ENCODE results near the gene CPTP. TPM values are rescaled to one million over a fixed set of nuclear protein-coding genes. Genes with fewer than 3 reads are reported as not detected.

The CPTP gene
- total RNA-seq, 1 donor from 2014 or later: 1.0 TPM

DNA sequence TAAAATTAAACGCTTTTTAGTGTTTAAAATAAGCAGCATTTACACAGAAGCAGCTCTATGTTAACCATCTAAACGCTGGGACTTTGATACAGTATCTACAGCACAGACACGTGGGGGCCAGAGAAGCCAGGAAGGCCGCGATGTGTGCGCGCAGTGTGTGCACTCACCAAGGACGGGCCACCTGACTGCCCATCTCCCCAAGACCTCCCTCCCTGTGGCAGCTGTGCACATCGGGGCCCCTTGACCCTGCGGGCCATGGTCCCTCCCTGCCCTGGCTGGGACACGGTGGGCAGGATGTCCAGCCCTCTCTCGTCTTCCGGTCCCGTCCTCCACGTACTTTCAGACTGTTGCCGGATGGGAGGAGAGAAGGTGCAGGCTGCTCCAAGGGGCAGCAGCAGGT, 10.7 kb downstream of the CPTP start:
- no peak overlapping the region for H3K4me2 ChIP-seq
- no peak overlapping the region for H2AFZ ChIP-seq (replicated peaks)
- H3K27ac ChIP-seq: no peak overlapping the region
- H3K9ac ChIP-seq: no peak overlapping the region
- no peaks in the 10 kb centered on the region for H3K36me3 ChIP-seq
- no peak overlapping the region for H3K27ac Mint-ChIP-seq
- no peaks in the 10 kb centered on the region for H3K9me3 Mint-ChIP-seq
- no peak overlapping the region for H3K4me3 Mint-ChIP-seq
- no peak for DNase-seq (ENCODE audit: low spot score)
- H4K20me1 ChIP-seq (ENCODE audit: low read depth): peaks cover 65% of the 10 kb centered on the region
- H3K4me1 ChIP-seq: no peaks in the 10 kb centered on the region
- H3K9me3 ChIP-seq (ENCODE audit: low read depth): no peaks in the 10 kb centered on the region
- H3K36me3 Mint-ChIP-seq: no peaks in the 10 kb centered on the region
- TF ChIP-seq EZH2 (IDR thresholded peaks at IDR 0.05) (no peak), EZH2phosphoT487 (IDR thresholded peaks at IDR 0.05) (no peak)
- TF ChIP-seq, protein P1, sequence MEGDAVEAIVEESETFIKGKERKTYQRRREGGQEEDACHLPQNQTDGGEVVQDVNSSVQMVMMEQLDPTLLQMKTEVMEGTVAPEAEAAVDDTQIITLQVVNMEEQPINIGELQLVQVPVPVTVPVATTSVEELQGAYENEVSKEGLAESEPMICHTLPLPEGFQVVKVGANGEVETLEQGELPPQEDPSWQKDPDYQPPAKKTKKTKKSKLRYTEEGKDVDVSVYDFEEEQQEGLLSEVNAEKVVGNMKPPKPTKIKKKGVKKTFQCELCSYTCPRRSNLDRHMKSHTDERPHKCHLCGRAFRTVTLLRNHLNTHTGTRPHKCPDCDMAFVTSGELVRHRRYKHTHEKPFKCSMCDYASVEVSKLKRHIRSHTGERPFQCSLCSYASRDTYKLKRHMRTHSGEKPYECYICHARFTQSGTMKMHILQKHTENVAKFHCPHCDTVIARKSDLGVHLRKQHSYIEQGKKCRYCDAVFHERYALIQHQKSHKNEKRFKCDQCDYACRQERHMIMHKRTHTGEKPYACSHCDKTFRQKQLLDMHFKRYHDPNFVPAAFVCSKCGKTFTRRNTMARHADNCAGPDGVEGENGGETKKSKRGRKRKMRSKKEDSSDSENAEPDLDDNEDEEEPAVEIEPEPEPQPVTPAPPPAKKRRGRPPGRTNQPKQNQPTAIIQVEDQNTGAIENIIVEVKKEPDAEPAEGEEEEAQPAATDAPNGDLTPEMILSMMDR (IDR thresholded peaks at IDR 0.05): no peak
- H3F3A ChIP-seq (ENCODE audit: low read depth): peaks cover 12% of the 10 kb centered on the region
- H3K4me1 Mint-ChIP-seq: no peaks in the 10 kb centered on the region
- H3K79me2 ChIP-seq (ENCODE audit: low read depth): no peaks in the 10 kb centered on the region
- no peak overlapping the region for H3K4me3 ChIP-seq
- no peaks in the 10 kb centered on the region for H3K27me3 ChIP-seq
- peaks cover 14% of the 10 kb centered on the region for H3K27me3 Mint-ChIP-seq (ENCODE audit: insufficient read depth, low read depth)

DNA sequence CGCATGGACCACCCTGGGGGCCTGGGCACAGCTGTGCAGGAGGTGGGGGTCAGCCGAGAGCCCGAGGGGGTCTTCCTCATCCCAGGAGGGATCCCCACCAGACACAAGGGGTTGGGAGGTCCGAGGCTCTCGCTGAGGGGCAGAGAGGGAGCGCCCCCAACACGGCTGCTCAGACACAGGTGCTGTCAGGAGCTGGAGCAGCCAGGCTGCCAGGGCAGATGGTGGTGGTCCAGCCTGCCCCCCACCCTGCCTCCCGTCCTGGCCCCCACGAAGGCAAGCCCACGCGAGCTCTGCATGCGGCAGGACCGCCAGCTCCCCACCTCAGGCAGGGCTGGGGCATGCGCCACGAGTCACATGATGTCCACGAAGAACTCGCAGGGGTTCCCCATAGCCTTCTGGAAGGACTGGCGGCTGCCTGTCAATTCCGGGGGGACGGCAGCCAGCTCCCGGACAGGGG, 11.2 kb downstream of the CPTP start:
- TF ChIP-seq EZH2 (IDR thresholded peaks at IDR 0.05) (no peak), EZH2phosphoT487 (IDR thresholded peaks at IDR 0.05) (no peak)
- TF ChIP-seq, protein P1 (IDR thresholded peaks at IDR 0.05): no peak
- no peaks in the 10 kb centered on the region for H3K4me1 ChIP-seq
- DNase-seq (ENCODE audit: low spot score): no peak
- H3K27ac ChIP-seq: no peak overlapping the region
- no peaks in the 10 kb centered on the region for H3K9me3 ChIP-seq (ENCODE audit: low read depth)
- H3K27me3 ChIP-seq: no peaks in the 10 kb centered on the region
- H3K4me3 Mint-ChIP-seq: no peak overlapping the region
- no peaks in the 10 kb centered on the region for H3K36me3 ChIP-seq
- H3K27ac Mint-ChIP-seq: no peak overlapping the region
- peaks cover 59% of the 10 kb centered on the region for H4K20me1 ChIP-seq (ENCODE audit: low read depth)
- no peak overlapping the region for H3K4me2 ChIP-seq
- H3K27me3 Mint-ChIP-seq (ENCODE audit: insufficient read depth, low read depth): peaks cover 13% of the 10 kb centered on the region
- no peaks in the 10 kb centered on the region for H3K4me1 Mint-ChIP-seq
- no peaks in the 10 kb centered on the region for H3K79me2 ChIP-seq (ENCODE audit: low read depth)
- H3K36me3 Mint-ChIP-seq: peaks cover 3% of the 10 kb centered on the region
- peaks cover 7% of the 10 kb centered on the region for H3F3A ChIP-seq (ENCODE audit: low read depth)
- H3K4me3 ChIP-seq: no peak overlapping the region
- H3K9me3 Mint-ChIP-seq: no peaks in the 10 kb centered on the region
- no peak overlapping the region for H2AFZ ChIP-seq (replicated peaks)
- no peak overlapping the region for H3K9ac ChIP-seq

DNA sequence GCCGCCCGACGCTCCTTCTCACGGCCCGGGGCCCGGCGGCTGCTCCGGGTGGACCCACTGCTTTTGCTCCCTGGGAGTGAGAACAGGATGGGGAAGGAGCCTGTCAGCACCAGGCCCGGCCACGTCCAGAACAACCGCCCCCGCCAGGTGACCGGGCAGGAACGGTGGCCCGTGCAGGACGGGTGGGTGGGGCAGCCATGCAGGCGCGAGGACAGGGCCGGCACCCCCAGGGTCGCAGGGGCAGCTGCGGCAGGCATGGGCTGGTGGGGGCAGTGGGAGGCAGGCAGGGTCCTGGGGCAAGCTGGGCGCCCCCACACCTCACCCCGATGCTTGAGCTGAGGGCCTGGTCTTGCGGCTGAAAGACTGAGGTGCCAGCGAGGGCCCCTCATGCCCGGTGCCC, 11.8 kb downstream of the CPTP start:
- no peaks in the 10 kb centered on the region for H3K36me3 ChIP-seq
- no peak for TF ChIP-seq EZH2phosphoT487 (IDR thresholded peaks at IDR 0.05)
- TF ChIP-seq, protein P1 (IDR thresholded peaks at IDR 0.05): no peak
- TF ChIP-seq EZH2 (IDR thresholded peaks at IDR 0.05): no peak
- peaks cover 54% of the 10 kb centered on the region for H4K20me1 ChIP-seq (ENCODE audit: low read depth)
- no peak overlapping the region for H3K4me3 Mint-ChIP-seq
- no peaks in the 10 kb centered on the region for H3K79me2 ChIP-seq (ENCODE audit: low read depth)
- no peaks in the 10 kb centered on the region for H3K9me3 Mint-ChIP-seq
- no peak overlapping the region for H3K27ac Mint-ChIP-seq
- H3F3A ChIP-seq (ENCODE audit: low read depth): peaks cover 12% of the 10 kb centered on the region
- H3K27ac ChIP-seq: no peak overlapping the region
- DNase-seq (ENCODE audit: low spot score): no peak
- no peak overlapping the region for H3K4me2 ChIP-seq
- H3K4me1 ChIP-seq: no peaks in the 10 kb centered on the region
- no peaks in the 10 kb centered on the region for H3K27me3 ChIP-seq
- H3K4me3 ChIP-seq: no peak overlapping the region
- H3K36me3 Mint-ChIP-seq: peaks cover 9% of the 10 kb centered on the region
- H3K9ac ChIP-seq: no peak overlapping the region
- no peak overlapping the region for H2AFZ ChIP-seq (replicated peaks)
- peaks cover 9% of the 10 kb centered on the region for H3K27me3 Mint-ChIP-seq (ENCODE audit: insufficient read depth, low read depth)
- no peaks in the 10 kb centered on the region for H3K9me3 ChIP-seq (ENCODE audit: low read depth)
- H3K4me1 Mint-ChIP-seq: no peaks in the 10 kb centered on the region

All from neural progenitor cell (in vitro differentiated cells).